NCI-H1417 (cell line): ENCODE results near the gene CARMIL1.
A peak's percentile ranks its signal among the peaks of the same experiment; 100 is the strongest.

ENCODE experiments used
- DNase-seq, 3 experiments: peaks; one replicate each; lab custom pipeline; 2025; lab: John Stamatoyannopoulos, UW

Gene CARMIL1

DNA sequence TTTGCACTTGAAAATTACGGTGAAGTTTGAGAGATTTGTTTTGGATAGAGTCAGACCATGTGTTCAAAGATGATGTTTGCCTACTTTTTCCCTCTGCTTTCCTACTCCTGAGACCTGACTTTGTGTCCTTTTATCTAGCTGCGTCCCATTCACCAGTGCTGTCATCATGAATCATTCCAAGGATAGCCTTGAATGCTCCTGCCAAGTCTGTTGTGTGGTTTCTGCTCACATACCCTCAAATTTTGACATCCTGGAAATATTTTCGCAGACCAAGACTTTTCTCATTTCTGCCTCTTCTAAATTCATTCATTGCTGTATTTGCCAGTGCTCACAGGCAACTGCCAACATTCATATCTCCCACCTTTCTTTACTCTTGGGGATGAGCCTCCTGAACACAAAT, 197.0 kb downstream of the CARMIL1 start:
- DNase-seq = no peak

DNA sequence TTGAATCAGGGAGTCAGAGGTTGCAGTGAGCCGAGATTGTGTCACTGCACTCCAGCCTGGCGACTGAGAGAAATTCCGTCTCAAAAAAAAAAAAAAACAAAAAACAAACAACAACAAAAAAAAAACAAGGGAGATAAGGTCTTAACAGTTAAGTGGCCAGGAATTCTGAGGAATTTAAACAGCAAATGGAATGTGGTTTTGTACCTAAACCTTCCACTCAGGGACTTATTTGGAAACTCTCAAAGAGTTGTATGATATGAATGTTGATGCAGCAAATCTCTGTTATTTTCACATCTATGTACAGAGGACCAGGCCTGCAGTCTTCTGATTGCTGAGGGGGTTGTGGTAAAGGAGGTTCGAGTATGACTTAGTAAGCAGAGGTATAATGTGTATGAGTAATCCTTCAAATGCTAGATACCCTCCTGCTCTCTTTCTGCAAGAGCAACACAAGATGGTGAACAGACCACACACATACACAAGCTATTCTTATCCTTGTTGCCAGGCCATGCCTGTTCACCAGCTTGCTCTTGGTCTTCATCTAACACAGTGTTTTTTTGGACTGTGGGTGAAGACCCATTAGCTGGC, 197.9 kb downstream of the CARMIL1 start:
- no peak for DNase-seq

DNA sequence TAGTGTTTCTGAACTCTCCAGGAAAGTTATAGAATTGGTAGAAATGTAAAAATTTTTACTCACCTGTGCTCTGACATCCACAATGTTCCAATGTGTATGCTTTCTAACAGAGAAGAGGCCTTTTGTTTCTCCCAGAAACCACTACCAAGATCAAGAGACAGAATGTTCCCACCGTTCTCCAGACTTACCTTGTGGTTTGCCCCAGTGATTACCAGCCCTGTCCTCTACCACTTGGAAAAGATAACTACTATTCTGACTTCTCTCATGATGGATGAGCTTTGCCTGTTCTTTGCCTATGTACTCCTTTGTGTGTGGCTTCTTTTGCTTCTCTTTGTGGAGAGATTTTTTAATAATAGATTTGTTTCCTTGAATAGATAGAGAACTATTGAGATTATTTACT, 199.8 kb downstream of the CARMIL1 start:
- DNase-seq = no peak

DNA sequence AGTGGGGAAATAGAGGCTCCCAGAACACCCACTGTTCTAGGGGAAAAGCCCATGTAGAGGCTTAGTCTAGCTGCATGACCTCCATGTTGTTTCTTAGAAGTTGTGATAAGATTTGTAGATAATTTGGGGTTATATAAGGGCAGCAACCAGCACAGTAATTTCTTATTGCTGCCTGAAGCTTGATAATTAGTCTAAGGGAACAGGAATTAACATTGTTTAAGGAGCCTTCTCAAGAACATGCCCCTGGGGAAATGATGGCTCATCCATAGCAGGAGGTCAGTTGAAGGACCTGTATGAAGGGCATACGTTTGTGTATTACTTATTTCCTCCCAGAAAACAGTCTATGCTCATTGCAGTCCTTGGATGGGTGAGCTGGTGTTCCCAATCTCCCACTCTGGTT, 202.1 kb downstream of the CARMIL1 start:
- no peak for DNase-seq

DNA sequence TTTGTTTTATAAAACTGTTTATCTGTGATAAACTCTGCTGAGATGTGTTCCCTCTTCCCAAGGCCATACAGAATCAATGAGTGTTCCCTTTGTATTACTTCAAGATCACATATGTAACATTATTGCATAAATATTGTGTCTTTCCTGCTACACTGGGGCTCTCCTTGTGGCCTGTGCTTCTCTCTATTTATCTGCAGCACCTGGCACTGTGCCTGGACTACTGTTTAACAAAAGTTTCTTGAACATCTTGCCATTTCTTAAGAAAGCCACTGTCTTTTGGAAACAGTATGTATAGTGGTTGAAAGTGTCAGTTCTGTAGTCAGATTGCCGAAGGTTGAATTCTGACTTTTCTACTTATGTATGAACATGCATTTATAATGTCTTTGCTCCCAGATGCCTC, 203.8 kb downstream of the CARMIL1 start:
- DNase-seq = no peak

DNA sequence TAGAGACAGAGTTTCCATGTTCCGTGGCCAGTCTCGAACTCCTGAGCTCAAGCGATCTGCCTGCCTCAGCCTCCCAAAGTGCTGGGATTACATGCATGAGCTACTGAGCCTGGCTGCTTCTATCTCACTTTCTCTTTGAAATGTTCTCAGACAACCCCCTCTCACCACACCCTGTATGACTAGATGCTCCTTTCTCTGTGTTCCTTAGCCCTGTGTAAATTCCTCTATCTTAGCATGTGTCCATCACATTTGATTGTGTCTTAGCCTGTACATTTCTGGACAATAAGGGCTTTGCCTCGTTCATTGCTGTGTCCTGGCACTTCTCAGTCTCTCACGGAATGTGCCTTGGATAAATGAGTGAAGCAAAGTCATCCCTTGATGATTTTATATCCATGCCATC, 204.8 kb downstream of the CARMIL1 start:
- DNase-seq = no peak

DNA sequence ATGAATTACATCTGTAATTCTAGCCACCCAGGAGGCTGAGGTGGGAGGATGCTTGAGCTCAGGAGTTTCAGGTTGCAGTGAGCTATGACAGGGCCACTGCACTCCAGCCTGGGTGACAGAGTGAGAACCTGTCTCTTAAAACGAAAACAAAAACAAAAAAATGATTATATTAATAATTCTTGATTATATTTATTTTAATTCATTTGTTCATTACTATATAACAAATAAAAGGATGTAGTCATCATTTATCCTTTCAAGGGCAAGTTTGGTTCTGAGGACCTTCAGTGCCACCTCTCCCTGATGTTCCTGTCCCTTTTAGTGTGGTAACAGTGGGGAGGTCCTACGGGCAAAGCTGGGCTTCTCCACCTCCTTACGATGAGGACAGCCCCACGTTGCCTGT, 205.7 kb downstream of the CARMIL1 start:
- DNase-seq = peak in 1 of 3 experiments; percentile 7

DNA sequence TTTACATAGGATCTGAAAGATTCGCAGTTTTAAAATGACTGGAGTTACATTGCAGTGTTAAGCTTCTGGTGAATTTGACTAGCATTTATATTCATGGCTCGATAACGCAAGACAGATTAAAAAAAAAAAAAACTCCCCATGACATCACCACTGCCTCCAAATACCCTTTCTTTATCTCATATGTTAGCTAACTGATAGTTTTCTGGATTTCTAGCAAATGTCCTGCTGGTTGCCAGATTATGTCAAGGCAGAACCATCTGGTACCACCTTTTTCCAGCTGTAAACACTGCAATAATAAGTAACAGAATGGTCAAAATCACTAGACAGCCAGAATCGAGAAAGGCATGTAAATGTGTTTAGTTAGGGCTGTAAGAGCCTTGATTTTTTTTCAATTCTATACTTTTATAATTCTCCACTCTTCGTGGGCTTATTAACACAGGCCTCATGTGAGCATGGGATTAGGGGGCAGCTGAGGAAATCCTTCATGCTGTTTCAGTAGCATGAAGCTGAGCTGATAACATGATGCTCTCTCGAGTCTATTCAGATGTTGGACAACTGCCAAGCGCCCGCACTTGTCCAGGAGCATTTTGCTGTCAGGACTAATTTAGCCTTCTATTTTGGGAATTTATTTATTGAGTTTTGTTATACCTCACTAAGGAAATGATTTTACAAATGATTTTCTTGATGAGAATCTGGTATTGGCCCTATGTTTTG, 206.8 kb downstream of the CARMIL1 start:
- peak; percentile 63 to 94 (median 92) for DNase-seq

DNA sequence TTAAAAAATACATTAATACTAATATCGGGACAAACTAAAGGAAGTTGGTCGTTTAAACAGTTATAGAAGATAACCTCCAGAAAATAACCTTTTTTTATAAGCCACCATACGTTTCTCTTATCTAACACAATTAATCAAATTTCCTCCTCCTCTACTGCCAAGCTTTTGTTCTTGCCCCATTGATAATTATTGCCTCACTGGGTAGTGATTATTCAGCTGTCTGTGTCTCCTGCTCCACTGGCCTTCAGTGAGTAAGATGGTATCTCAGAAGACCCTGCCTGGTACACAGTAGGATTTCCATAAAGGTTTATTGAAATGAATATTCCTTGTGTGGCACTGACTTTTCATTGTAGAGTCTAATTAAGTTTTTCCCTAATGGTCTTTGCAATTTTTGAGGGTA, 207.4 kb downstream of the CARMIL1 start:
- peak in 2 of 3 experiments; percentile 14 to 81 for DNase-seq

DNA sequence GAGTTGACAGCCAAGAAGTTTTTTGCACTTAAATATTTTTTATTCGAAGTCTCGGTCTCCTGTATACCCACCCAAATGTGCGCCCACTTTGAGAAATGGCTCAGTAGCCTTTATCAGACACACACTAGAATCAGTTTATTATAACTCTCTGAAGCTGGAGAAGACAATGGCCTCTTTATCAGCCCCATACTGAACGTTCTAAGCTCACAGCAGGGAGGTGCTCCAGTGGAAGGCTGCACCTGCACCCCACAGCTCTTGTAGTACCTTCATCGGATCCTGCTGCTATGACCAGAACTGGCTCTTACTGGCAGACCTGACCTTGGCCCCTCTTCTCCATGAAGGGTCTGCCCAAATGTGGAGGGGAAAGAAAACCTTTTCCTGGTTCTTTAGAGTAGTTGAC, 207.8 kb downstream of the CARMIL1 start:
- peak; percentile 27 to 75 (median 27) for DNase-seq

DNA sequence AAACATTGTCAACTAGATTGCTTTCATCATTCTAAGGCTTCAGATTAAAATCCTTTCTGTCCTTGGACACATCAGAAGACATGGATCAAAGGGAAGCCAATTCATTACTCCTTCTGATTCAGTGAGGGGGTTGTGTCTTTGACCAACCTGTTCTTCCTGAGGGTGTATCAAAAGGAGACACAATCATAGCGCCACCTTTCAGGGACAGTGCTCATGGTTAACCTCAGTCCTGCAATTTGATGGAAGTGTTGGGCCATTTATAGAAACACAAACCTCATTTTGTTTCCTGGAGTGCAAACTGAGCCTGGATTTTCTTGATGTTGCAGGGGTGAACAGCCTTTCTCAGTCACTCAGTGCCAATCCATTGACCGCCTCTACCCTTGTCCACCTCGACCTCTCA, 209.0 kb downstream of the CARMIL1 start:
- DNase-seq = peak in 1 of 3 experiments; percentile 26

DNA sequence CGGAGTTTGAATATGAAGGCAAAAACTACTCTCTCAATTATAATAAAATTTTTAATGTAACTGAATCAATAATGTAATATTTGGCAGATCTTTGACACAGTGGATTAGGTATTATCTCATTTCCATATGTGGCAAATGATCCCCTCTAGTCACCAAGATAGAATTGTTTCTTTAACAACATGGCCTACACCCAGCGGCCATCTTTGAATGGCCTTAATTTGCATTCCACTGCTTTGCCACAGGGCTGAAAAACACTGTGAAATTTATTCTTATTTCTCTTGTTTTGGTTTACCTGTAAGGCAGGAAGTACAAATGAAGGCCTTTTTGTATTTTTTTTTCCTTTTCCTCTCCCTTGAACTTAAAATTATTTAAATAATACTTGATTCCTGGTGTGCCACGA, 210.2 kb downstream of the CARMIL1 start:
- no peak for DNase-seq

DNA sequence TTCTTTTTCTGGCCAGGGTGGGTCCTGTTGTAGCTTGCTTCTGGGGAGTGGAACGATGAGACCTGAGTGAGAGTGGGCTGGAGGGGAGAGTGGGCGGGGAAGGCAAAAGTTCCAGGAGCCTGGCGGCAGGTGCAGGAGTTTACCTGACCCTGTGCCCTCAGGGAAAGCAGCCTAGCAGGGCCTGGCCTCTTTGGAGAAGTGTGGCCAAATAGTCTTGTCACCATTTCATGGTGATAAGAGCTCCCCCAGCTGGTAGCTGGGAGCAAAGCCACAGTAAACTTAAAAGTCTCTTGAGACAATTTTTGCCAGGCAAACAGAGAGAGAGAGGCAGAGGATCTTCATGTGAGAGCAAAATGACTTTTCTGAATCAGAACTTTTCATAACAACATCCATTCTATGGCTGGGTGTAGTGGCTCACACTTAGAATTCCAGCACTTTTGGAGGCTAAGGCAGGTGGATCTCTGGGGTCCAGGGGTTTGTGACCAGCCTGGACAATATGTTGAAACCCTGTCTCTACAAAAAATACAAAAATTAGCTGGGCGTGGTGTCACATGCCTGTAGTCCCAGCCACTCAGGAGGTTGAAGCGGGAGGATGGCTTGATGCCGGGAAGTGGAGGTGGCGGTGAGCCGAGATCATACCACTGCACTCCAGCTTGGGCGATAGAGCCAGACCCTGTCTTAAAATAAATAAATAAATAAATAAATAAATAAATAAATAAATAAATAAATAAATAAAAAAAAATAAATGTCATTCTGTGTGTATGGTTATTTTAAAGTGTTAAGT, 211.0 kb downstream of the CARMIL1 start:
- peak; percentile 82 to 93 (median 90) for DNase-seq

DNA sequence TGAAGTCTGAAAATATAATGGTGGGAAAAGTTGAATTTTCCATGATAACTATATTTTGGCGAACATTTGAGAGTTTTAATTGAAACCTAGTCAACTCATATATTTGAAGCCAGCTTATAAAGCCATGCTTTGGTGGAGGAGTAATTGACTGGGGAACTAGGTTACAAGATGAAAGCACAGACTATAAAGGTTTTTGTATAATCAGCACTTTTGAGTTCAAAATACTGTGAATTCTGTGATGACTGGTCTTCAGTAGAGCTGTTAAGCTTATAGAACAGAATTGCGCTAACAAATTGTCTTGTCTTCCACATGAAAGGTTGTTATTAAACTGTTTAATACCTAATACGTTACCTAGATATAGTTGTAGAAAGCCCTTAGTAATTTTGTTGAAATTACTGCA, 213.8 kb downstream of the CARMIL1 start:
- DNase-seq = no peak

DNA sequence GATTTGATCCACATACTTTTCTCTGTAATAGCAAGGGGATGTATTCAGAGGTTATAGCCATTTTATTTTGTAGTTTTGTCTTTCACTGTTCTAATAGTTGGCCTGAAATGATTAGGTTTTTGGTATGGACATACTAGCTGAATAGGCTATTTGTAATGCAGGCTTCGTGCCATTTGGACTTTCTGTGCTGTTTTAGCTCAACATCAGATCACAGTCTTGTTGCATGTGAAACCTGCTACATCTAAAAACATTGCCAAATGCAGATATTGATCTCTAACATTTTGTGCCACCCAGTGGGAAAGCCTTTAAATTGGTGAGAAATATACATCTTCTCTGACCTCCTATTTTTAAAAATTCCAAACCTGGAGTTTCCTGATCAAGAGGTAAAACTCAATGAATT, 215.3 kb downstream of the CARMIL1 start:
- no peak for DNase-seq

DNA sequence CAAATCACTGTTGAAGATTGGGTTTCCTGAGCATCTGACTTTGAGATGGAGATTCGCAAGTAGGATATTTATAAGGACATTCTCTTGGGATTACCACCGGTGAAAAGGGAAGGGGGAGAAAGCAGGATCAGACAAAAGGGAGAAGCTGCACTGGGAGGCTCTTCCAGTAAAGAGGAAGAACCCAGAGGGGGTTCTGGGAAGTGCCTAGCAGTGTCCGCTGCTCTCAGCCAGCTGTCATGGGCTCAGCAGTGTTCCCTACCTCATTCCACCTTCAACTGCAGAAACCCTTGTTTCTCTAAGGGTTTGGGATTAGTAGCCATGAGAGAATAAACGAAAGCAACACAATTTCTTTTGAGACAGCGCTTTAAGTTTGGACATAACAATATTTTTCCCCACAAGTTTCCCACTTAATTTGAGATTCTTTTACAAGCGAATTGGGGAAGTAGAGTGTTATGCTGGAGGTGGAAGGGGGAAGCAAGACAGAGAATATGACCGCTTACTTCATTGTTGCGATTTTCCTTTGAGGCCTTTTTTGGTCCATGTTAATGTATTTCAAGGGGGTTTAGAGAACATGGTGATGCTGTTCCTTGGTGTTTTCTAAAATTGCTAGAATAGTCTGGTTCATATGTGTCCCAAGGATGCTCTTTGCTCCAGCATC, 218.3 kb downstream of the CARMIL1 start:
- DNase-seq = no peak

DNA sequence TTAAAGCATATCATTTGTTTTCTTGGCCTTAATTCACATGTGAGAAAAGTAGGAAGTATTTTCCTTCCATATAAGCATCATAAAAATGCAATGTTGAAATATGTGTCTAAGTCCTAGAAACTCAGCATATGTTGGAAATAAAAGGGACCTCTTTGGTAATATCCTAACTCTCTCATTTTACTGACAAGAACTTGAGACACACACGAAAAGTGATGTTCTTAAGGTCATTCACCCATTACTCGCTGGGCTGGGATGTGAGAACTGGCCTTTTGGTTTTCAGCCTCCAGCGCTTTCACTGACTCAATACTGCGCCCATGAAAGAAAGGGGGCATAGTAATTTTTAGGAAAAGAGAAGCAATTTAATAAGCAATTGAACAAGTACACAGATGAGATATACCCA, 219.3 kb downstream of the CARMIL1 start:
- no peak for DNase-seq

DNA sequence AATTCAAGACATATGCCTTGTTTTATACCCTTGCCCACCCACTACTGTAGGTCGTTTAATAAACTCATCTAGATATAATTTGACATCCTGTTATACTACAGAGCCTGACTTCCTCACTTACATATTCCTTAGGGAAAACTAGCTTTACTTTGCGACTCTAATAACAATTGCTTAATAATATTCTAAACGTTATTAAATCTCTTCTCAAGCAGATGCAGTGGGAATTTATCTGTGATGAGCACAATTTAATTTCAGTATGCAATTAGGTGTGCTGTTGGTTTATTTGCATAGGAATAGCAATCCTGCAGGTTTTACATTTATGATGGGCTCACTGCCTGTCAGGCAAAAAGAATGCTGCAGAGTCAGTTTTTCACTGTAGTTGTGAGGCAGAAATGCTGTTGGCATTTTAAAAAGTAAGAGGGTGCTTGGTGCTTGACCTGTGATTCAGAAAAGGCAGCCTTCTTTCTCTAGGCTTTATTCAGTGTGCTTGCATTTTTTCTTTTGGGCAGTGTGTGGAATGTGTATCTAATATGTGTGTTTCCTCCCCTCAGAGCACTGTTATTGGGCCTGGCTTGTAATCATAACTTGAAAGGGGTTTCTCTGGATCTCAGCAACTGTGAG, 220.6 kb downstream of the CARMIL1 start:
- DNase-seq = peak in 1 of 3 experiments; percentile 25

DNA sequence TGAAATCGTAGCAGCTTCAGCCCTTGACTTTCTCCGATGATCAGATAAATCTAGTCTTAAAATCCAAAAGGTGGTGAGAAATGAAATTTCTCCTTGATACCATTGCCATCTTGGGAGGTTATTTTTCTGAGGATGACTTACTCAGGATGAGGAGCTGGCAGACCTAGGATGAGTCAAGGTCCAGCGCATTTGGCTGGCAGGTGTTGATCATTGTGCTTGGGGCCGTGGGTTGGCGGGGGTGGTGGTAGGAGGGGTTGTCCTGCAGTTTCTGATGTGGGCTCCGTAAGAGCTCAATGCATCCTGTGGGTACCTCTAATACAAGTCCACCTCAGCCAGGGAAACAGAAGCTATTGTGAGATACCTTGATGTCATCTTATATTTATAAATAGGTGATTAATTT, 224.5 kb downstream of the CARMIL1 start:
- DNase-seq = no peak

DNA sequence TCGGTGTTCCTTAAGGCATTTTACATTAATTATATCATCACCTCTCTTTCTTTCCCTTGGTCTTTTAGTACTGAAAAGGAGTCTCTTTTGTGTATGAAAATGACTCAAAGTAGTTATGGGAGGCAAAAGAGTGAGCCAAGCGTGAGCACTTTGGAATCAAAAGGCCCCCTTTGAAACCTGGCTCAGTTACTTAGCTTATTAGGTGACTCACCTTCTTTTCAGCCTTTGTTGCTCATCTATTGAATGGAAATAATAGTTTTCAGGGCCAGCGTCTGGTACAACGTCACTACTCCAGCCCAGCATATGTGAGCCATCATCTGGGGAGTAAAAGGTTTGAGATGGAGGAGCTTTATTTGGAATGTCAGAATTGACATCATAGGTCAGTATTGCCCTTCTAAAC, 225.5 kb downstream of the CARMIL1 start:
- DNase-seq = peak in 1 of 3 experiments; percentile 0

DNA sequence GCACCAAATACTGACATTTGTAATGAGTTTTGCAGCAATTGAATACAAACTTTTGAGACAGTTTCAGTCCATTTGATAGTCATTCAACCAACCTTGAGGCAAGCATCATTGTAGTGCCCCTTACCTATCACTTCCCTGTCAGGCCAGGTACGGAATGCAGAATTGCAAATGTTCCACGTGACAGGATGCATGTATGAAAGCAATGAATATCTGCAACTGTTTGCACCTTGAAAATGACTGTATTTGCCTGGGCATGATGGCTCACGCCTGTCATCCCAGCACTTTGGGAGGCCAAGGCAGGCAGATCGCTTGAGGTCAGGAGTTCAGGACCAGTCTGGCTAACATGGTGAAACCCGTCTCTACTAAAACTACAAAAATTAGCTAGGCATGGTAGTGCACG, 226.8 kb downstream of the CARMIL1 start:
- DNase-seq = no peak

DNA sequence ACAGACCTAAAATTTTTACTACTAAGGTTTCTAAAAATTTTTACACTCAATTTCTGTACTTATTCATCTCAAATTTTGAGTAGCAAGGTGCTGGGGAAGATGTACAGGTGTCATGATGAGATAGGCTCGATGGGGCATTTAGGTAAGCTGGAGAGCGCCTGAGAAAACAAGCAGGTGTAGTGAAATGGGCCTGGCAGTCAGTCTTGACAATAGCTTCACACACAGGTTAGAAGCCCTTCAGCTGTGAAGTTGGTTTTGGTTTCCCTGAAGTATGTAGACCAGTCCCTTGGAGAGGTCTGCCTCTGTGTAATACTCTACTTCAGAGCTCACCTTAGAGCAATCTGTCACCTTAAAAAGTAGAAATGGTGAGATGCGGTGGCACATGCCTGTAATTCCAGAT, 228.9 kb downstream of the CARMIL1 start:
- peak in 1 of 3 experiments; percentile 51 for DNase-seq
